Measurements from ENCODE around the gene ZFP69B. TPM values are rescaled to one million over a fixed set of nuclear protein-coding genes. Genes with fewer than 3 reads are reported as not detected.
A peak's percentile ranks its signal among the peaks of the same experiment; 100 is the strongest.

ZFP69B gene
- total RNA-seq, 1 donor from 2014 or later, result 6.7 TPM

DNA sequence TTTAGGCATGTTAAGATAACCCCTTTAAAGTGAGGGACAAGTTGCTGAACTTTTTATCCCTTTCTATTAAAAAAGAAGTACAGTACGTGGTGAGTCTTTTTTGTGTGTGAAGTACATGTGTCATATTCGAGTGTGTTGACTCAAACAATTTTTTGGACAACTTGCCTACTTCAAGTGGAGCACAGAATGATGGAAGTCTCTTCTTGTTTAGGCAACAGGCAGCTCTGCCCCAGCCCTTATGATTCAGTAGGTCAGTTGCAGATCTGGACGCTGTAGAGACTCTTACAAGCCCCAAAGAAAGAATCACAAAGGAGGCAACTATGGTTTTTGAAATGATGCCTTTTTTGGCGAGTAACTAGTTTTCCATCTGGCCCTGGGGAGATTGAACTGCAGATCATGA is 14.4 kb upstream of the ZFP69B start:
- H3K9me3 Mint-ChIP-seq (ENCODE audit: unreplicated experiment), result no peaks in the 10 kb centered on the region
- H3K36me3 Mint-ChIP-seq (ENCODE audit: unreplicated experiment), result no peaks in the 10 kb centered on the region
- TF ChIP-seq CTCF (IDR thresholded peaks at IDR 0.05), result no peak

DNA sequence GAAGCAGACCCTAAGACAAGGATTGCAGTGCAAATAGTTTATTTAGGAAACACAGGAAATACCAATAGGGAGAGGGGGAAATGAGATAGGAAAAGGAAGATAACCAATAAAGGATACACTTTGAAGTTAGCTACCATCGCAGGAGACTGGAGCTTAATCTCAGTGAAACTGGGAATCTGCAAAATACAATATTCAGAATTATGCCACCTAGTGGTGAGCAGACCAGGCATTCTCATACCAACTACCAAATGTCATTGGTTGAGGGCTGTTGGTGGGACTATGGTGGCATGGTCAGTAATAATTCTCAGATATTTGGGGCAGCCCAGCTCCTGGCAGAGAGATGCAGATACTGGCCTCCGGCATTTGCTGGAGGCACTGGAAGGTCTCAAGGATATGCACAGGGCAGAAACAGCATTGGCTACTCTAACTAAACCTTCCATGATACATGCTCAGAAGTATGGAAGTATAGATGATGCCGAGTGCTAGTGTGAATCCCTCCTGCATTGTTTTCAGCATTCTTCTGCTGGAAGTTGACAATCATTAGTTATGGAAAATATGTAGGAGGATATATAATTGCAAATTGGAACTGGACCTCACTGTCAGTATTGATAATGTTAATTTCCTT is 11.8 kb upstream of the ZFP69B start:
- H3K27me3 Mint-ChIP-seq (ENCODE audit: unreplicated experiment), result no peaks in the 10 kb centered on the region
- no peaks in the 10 kb centered on the region for H3K4me1 Mint-ChIP-seq (ENCODE audit: unreplicated experiment)
- DNase-seq (ENCODE audit: extremely low spot score, unreplicated experiment), result no peak
- H3K27ac Mint-ChIP-seq (ENCODE audit: unreplicated experiment), result no peak overlapping the region
- H3K9me3 Mint-ChIP-seq (ENCODE audit: unreplicated experiment), result no peaks in the 10 kb centered on the region
- H3K4me3 Mint-ChIP-seq (ENCODE audit: unreplicated experiment), result no peak overlapping the region
- no peaks in the 10 kb centered on the region for H3K36me3 Mint-ChIP-seq (ENCODE audit: unreplicated experiment)
- TF ChIP-seq CTCF (IDR thresholded peaks at IDR 0.05), result peak; percentile 74

More for the DNA sequence above, 14.4 kb upstream of the ZFP69B start:
- Mint-ChIP-seq H3K27me3 (ENCODE audit: unreplicated experiment) (no peaks in the 10 kb centered on the region), H3K27ac (ENCODE audit: unreplicated experiment) (no peak overlapping the region), H3K4me3 (ENCODE audit: unreplicated experiment) (no peak overlapping the region), H3K4me1 (ENCODE audit: unreplicated experiment) (peaks cover 10% of the 10 kb centered on the region)
- no peak for DNase-seq (ENCODE audit: extremely low spot score, unreplicated experiment)

GRCh38 chr1:40439247-40439646 is 11.0 kb upstream of the ZFP69B start:
- H3K4me1 Mint-ChIP-seq (ENCODE audit: unreplicated experiment), result no peaks in the 10 kb centered on the region
- DNase-seq (ENCODE audit: extremely low spot score, unreplicated experiment), result no peak
- no peak for TF ChIP-seq CTCF (IDR thresholded peaks at IDR 0.05)
- H3K9me3 Mint-ChIP-seq (ENCODE audit: unreplicated experiment), result no peaks in the 10 kb centered on the region
- H3K27ac Mint-ChIP-seq (ENCODE audit: unreplicated experiment), result no peak overlapping the region
- H3K36me3 Mint-ChIP-seq (ENCODE audit: unreplicated experiment), result no peaks in the 10 kb centered on the region
- no peaks in the 10 kb centered on the region for H3K27me3 Mint-ChIP-seq (ENCODE audit: unreplicated experiment)
- no peak overlapping the region for H3K4me3 Mint-ChIP-seq (ENCODE audit: unreplicated experiment)

GRCh38 chr1:40450495-40451237 is 390 bp downstream of the ZFP69B start:
- no peak for TF ChIP-seq CTCF (IDR thresholded peaks at IDR 0.05)
- Mint-ChIP-seq H3K9me3 (ENCODE audit: unreplicated experiment) (peaks cover 25% of the 10 kb centered on the region), H3K4me3 (ENCODE audit: unreplicated experiment) (peak overlapping the region; percentile 87), H3K27ac (ENCODE audit: unreplicated experiment) (peak overlapping the region; percentile 94), H3K27me3 (ENCODE audit: unreplicated experiment) (no peaks in the 10 kb centered on the region), H3K36me3 (ENCODE audit: unreplicated experiment) (peaks cover 36% of the 10 kb centered on the region), H3K4me1 (ENCODE audit: unreplicated experiment) (peaks cover 18% of the 10 kb centered on the region)
- DNase-seq (ENCODE audit: extremely low spot score, unreplicated experiment), result no peak

DNA sequence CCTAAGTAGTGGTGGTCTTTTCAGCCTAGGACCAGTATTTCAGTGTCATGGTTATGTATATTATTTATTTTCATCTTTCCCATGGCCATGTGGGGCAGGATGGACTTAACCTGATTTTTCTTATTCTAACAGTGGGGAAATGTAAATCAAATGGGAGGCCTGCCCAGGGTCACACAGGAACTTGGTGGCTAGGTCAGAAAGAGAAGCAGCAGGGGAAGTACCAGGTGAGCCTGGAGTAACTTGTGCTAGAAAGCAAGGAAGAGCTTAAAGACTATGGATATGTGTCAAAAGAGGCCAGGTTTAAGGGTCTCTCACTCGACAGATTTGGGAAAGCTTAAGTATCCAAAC is 936 bp downstream of the ZFP69B start:
- H3K4me1 Mint-ChIP-seq (ENCODE audit: unreplicated experiment), result peaks cover 18% of the 10 kb centered on the region
- no peaks in the 10 kb centered on the region for H3K27me3 Mint-ChIP-seq (ENCODE audit: unreplicated experiment)
- H3K9me3 Mint-ChIP-seq (ENCODE audit: unreplicated experiment), result peaks cover 28% of the 10 kb centered on the region
- H3K4me3 Mint-ChIP-seq (ENCODE audit: unreplicated experiment), result peak overlapping the region; percentile 87
- H3K27ac Mint-ChIP-seq (ENCODE audit: unreplicated experiment), result peak overlapping the region; percentile 94
- no peak for DNase-seq (ENCODE audit: extremely low spot score, unreplicated experiment)
- no peak for TF ChIP-seq CTCF (IDR thresholded peaks at IDR 0.05)
- H3K36me3 Mint-ChIP-seq (ENCODE audit: unreplicated experiment), result peaks cover 41% of the 10 kb centered on the region
